Stimulated activated CD8-positive, alpha-beta memory T cell treated with anti-CD3 and anti-CD28 coated beads, Interleukin-12 subunit alpha, Interleukin-12 subunit beta, amount 100 ng/mL, for 4 hours (primary cell): Measurements from ENCODE around the gene SIDT2.

ENCODE experiments used
- DNase-seq: peaks from one replicate; pipeline ENCODE4 v3.0.0-alpha.2; 2020; ENCODE audit warnings: low read depth

Gene SIDT2

GRCh38 chr11:117189191-117189940 lies 10.8 kb downstream of the SIDT2 start:
- DNase-seq: no peak

DNA sequence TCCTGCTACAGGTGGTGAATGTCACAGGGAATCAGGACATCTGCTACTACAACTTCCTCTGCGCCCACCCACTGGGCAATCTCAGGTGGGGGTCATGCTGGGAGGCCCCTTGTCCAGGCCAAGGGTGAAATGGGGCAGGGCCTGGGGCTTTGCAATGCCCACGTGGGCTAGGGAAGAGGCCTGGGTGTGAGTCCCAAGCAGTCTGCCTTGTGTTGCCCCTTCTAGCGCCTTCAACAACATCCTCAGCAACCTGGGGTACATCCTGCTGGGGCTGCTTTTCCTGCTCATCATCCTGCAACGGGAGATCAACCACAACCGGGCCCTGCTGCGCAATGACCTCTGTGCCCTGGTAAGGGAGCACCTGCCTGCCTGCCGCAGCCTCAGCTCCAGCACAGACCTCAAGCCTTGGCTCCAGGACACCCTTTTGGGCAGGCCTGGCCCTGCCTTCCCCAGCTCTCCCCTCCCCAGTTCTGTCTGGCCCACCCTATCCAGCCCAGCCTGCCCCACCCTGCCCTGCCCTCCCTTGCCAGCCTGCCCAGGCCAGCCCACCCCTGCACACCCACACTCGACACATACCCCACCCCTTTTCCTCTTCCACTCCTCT lies 11.5 kb downstream of the SIDT2 start:
- no peak for DNase-seq

- no peak for DNase-seq
Observed at GRCh38 chr11:117191680-117192400, 13.3 kb downstream of the SIDT2 start.

DNA sequence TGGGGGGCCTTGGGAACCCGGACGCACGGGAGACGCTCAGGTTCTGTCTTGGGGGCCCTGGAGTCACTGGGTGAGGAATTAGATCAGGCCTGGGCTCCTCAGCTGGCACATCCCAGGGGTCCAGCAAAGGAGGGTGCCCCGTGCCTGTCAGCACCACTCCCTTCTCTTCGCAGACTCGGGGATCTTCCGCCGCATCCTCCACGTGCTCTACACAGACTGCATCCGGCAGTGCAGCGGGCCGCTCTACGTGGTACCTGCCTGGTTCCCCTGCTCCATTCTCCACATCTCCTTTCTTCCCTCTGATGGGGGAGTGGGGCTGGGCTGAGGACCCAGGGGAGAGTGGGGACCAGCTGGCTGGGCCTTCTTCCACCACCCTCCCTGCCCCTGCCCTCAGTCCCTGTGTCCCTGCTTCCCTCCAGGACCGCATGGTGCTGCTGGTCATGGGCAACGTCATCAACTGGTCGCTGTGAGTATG lies 13.9 kb downstream of the SIDT2 start:
- no peak for DNase-seq

DNA sequence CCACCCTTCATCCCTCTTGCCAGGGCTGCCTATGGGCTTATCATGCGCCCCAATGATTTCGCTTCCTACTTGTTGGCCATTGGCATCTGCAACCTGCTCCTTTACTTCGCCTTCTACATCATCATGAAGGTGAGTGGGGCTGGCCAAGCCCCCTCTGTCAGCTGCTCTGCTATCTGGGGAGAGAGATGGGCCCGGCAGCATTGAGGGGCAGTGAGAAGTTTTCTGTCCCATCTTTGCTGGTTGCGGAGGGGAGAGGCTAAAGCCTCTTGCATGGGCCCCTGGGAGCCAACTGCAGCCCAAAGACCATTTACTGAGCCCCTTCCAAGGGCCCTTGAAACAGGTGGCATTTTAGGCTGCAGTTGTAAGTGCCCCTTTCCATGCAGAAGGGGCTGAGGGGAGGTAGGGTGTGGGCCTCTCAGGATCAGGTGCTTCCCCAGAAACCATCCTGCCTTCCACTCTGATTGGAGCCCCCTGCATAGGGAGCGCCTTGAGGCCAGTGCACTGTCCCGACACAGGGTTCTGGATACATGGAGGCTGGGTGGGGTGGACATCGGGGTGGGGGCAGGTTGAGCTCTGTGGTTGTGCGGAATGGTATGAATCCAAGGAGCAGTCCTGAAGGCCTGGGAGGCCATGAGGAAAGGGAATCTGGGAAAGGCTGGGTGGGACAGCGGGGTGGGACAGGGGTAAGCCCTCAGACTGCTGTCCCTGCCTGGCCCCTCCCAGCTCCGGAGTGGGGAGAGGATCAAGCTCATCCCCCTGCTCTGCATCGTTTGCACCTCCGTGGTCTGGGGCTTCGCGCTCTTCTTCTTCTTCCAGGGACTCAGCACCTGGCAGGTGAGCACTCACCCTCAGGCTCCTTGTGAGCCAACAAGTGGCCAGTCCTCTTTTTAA lies 14.8 kb downstream of the SIDT2 start:
- DNase-seq: no peak

- no peak for DNase-seq
Observed at GRCh38 chr11:117194267-117194666, 15.7 kb downstream of the SIDT2 start.

DNA sequence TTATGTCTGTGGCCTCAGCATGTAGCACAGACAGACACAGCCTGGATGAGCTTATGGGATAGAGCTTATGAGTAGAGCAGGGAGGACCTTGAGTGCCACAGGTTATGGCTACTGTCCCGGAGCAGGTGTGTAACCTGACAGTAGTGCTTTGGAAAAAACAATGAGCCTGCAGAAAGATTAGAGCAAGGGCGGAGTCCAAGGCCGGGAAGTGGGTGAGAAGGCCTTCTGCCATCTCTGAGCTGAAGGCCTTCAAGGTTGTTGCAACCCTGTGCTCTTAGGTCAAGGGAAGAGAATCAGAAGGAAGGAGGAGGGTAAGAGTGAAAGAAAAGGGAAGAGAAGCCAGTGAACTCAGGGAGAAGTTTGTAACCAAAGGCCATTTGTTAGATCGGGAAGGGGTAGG lies 16.7 kb downstream of the SIDT2 start:
- DNase-seq: no peak

DNA sequence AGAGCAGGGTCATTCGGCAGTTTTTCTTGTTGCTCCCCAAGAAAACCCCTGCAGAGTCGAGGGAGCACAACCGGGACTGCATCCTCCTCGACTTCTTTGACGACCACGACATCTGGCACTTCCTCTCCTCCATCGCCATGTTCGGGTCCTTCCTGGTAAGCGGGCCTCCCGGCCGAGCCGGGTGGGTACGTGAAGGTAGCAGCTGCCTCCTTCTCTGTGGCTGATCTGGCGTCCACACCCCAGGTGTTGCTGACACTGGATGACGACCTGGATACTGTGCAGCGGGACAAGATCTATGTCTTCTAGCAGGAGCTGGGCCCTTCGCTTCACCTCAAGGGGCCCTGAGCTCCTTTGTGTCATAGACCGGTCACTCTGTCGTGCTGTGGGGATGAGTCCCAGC lies 17.2 kb downstream of the SIDT2 start:
- no peak for DNase-seq

GRCh38 chr11:117197006-117197405 lies 18.5 kb downstream of the SIDT2 start:
- no peak for DNase-seq

- DNase-seq: no peak
Observed at GRCh38 chr11:117197516-117198456, 19.2 kb downstream of the SIDT2 start.

DNA sequence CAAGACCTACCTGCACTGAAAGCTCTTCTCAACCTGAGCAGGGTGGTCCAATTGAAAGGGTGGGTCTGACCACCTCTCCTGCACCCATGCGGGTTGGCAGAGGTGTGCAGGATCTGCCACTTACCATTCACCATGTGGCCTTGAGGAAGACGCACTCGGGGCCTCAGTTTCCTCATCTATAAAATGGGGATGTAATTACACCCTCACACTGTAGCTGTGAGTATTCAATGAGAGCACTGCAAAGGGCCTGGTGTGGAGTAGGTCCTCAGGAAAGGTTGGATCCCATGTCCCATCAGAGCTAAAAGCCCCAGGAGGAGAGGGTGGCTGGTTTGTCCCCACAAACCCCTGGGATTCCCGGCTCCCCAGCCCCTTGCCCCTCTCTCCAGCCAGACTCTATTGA lies 20.1 kb downstream of the SIDT2 start:
- no peak for DNase-seq

DNA sequence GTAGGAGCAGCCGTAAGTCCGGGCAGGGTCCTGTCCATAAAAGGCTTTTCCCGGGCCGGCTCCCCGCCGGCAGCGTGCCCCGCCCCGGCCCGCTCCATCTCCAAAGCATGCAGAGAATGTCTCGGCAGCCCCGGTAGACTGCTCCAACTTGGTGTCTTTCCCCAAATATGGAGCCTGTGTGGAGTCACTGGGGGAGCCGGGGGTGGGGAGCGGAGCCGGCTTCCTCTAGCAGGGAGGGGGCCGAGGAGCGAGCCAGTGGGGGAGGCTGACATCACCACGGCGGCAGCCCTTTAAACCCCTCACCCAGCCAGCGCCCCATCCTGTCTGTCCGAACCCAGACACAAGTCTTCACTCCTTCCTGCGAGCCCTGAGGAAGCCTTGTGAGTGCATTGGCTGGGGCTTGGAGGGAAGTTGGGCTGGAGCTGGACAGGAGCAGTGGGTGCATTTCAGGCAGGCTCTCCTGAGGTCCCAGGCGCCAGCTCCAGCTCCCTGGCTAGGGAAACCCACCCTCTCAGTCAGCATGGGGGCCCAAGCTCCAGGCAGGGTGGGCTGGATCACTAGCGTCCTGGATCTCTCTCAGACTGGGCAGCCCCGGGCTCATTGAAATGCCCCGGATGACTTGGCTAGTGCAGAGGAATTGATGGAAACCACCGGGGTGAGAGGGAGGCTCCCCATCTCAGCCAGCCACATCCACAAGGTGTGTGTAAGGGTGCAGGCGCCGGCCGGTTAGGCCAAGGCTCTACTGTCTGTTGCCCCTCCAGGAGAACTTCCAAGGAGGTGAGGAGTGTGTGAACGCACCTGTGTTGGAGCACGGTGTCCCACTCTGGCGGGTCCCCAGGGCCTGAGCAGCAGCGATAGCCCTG lies 20.7 kb downstream of the SIDT2 start, which contains the start of gene TAGLN:
TSS of gene TAGLN (plus strand) at position 318 of the 863 bp plus-strand sequence. CDS start 3,644 bp downstream, outside the sequence.
- no peak for DNase-seq

DNA sequence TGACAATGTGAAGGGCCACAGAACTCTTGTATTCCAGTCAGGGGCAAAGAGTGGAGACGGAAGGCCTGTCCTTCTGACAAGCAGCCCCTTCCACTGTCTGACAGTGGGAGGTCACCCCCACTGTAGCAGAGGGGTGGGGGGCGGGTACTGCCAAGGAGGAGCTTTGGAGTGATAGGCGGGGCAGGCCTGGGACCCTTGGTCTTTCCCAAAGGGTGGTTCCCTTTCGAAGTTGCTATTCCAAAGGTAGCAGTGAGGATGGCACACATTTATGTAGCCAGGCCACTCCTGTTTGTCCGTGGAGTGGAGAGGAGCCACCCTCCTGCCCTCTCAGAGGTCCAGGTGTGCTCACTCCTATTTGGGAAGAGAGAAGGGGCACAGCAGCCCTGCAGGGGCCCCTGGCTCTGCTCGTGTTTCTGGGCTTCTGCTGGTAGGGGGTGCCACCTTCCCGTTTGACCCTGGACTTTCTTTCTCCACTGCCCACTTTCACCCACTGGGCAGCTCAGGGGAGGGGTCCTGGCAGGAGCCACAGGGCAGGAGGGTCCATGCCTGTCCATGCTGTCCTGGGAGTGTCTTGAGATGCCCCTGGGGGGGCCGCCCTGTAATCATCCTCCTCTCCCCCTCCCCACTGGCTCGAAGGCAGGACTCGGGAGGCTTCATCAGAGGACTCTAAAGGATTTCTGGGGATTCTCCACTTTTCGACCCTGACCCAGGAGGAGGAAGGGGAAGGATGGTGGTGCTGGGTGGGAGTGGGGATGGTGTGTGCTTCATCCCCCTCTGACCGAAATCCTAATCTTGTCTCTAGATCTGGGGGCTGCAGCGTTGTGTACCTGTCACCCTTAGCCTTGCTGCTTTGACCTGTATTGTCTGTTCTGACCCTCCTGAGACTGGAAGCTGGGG lies 21.6 kb downstream of the SIDT2 start:
- DNase-seq: no peak

DNA sequence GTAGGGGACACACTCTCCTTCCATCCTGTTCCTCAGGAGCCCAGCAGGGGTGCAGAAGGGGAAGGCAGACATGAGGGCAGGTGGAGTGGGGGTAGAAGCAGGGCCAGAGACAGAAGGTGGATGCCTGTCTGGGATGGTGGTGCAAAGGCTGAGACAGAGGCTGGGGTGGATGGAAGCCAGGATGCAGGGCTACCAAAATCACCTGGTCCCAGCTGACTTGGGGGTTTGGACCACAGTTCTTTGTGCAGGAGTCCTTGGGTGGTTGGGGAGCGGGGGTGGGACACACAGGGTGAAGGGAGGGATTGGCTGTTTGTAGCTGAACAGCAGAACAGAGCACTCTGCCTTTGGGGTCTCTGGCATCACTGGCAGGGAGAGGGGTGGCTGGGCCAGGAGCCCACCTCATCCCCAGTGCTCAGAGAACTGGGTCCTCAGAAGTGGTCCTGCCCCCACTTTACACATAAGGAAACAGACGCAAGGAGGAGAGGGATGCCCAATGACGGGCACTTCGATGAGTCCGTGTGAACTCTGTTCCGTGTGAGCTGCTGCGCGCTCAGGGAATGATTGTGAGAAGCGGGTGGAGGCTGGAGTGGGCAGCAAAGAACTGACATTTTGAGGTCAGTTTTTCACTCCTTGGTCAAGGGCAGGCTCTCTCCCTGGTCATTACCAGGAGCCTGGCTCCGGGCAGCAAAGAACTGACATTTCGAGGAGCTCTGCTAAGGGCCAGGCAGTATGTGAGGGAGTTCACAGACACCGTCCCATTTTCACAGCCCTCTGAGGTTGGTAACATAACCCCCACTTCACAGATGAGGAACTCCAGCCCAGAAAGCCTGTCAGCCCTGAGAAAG lies 22.5 kb downstream of the SIDT2 start:
- DNase-seq: no peak

GRCh38 chr11:117201658-117202305 lies 23.2 kb downstream of the SIDT2 start:
- no peak for DNase-seq

- no peak for DNase-seq
Observed at GRCh38 chr11:117202386-117203068, 24.0 kb downstream of the SIDT2 start.

GRCh38 chr11:117203069-117203407 lies 24.5 kb downstream of the SIDT2 start:
- no peak for DNase-seq
